Stimulated activated CD4-positive, alpha-beta T cell treated with anti-CD3 and anti-CD28 coated beads, Interleukin-4, amount 100 ng/mL, for 24 hours (primary cell): ENCODE measurements around the gene SSC5D.
"Not testable (repeated sequence)": the region's sequence is repeated elsewhere in the genome, so short reads cannot be mapped to it uniquely, and the experiment has no call there.

Experiments used
- DNase-seq: peaks from one replicate; pipeline ENCODE4 v3.0.0-alpha.2; 2020

SSC5D gene

GRCh38 chr19:55488986-55489710 lies 912 bp downstream of the SSC5D start:
- no peak for DNase-seq

GRCh38 chr19:55489711-55490477 lies 1.7 kb downstream of the SSC5D start:
- DNase-seq, result no peak

GRCh38 chr19:55490478-55491432 lies 2.5 kb downstream of the SSC5D start:
- no peak for DNase-seq

- DNase-seq, result no peak
These were observed 3.5 kb downstream of the SSC5D start for GRCh38 chr19:55491546-55492360.

- no peak for DNase-seq
These were observed 4.2 kb downstream of the SSC5D start for GRCh38 chr19:55492362-55492944.

- DNase-seq, result no peak
These were observed 4.9 kb downstream of the SSC5D start for GRCh38 chr19:55493052-55493644.

GRCh38 chr19:55493645-55494171 lies 5.5 kb downstream of the SSC5D start:
- DNase-seq, result no peak

GRCh38 chr19:55494172-55494761 lies 6.0 kb downstream of the SSC5D start:
- no peak for DNase-seq

- no peak for DNase-seq
These were observed 7.6 kb downstream of the SSC5D start for GRCh38 chr19:55495646-55496349.

GRCh38 chr19:55496820-55497219 lies 8.6 kb downstream of the SSC5D start:
- DNase-seq, result not testable (repeated sequence)

GRCh38 chr19:55497763-55498162 lies 9.5 kb downstream of the SSC5D start:
- DNase-seq, result no peak

GRCh38 chr19:55498246-55498840 lies 10.1 kb downstream of the SSC5D start:
- DNase-seq, result no peak

GRCh38 chr19:55500368-55500952 lies 12.2 kb downstream of the SSC5D start:
- DNase-seq, result no peak

- DNase-seq, result no peak
These were observed 14.1 kb downstream of the SSC5D start for GRCh38 chr19:55502197-55502952.

- no peak for DNase-seq
These were observed 14.9 kb downstream of the SSC5D start for GRCh38 chr19:55503157-55503501.

GRCh38 chr19:55503502-55504251 lies 15.4 kb downstream of the SSC5D start:
- DNase-seq, result peak; percentile 93

- DNase-seq, result no peak
These were observed 16.0 kb downstream of the SSC5D start for GRCh38 chr19:55504252-55504603.

- no peak for DNase-seq
These were observed 16.7 kb downstream of the SSC5D start for GRCh38 chr19:55504981-55505380.
